Stimulated activated naive CD8-positive, alpha-beta T cell treated with anti-CD3 and anti-CD28 coated beads, Interleukin-15, amount 100 ng/mL, for 72 hours (primary cell): ENCODE results near the gene FASN.
A peak's percentile ranks its signal among the peaks of the same experiment; 100 is the strongest.
"Not testable (repeated sequence)": the region's sequence is repeated elsewhere in the genome, so short reads cannot be mapped to it uniquely, and the experiment has no call there.

ENCODE experiments used
- ATAC-seq: fragments of 150-1000 bp; cut with Tn5 transposase; 2 replicates; pipeline ENCODE4 v1.10.0; 2021; ENCODE audit warnings: mild to moderate bottlenecking, moderate library complexity
- DNase-seq, 2 donors: peaks; one replicate each; pipeline ENCODE4 v3.0.0; 2021 to 2022
- H3K27ac Mint-ChIP-seq, 2 donors: one replicate each; pipeline ENCODE4 v1.8.0; 2022; ENCODE audit warnings: mild to moderate bottlenecking in 2 of 2, mixed read lengths in 2 of 2, moderate library complexity in 2 of 2
- H3K27me3 Mint-ChIP-seq: one replicate; pipeline ENCODE4 v1.8.0; 2022; ENCODE audit warnings: mixed read lengths
- H3K4me1 Mint-ChIP-seq: one replicate; pipeline ENCODE4 v1.8.0; 2022; ENCODE audit warnings: mild to moderate bottlenecking, mixed read lengths
- H3K4me3 Mint-ChIP-seq, 2 donors: one replicate each; pipeline ENCODE4 v1.8.0; 2022; ENCODE audit warnings: mild to moderate bottlenecking in 2 of 2, mixed read lengths in 2 of 2, moderate library complexity in 1 of 2
- H3K9me3 Mint-ChIP-seq, 2 donors: one replicate each; pipeline ENCODE4 v1.8.0; 2022; ENCODE audit warnings: mixed read lengths in 2 of 2

Gene FASN

GRCh38 chr17:82043507-82043906 is 54.5 kb downstream of the FASN start:
- Mint-ChIP-seq H3K4me3 (no peak overlapping the region), H3K27me3 (no peaks in the 10 kb centered on the region), H3K9me3 (no peaks in the 10 kb centered on the region), H3K27ac (no peak overlapping the region), H3K4me1 (peaks cover 10% of the 10 kb centered on the region)
- ATAC-seq (peak; percentile 15), DNase-seq (no peak)

- Mint-ChIP-seq H3K4me1 (peaks cover 16% of the 10 kb centered on the region), H3K9me3 (no peaks in the 10 kb centered on the region), H3K4me3 (no peak overlapping the region), H3K27me3 (no peaks in the 10 kb centered on the region), H3K27ac (no peak overlapping the region)
- DNase-seq (no peak), ATAC-seq (peak; percentile 40)
Measured at GRCh38 chr17:82042649-82043048, 55.4 kb downstream of the FASN start.

- DNase-seq (no peak), ATAC-seq (no peak)
- Mint-ChIP-seq H3K27me3 (no peaks in the 10 kb centered on the region), H3K9me3 (no peaks in the 10 kb centered on the region), H3K27ac (no peak overlapping the region), H3K4me3 (no peak overlapping the region), H3K4me1 (peaks cover 23% of the 10 kb centered on the region)
Measured at GRCh38 chr17:82041144-82041814, 56.8 kb downstream of the FASN start.

GRCh38 chr17:82039695-82040299 is 58.2 kb downstream of the FASN start:
- ATAC-seq = no peak
- no peak for DNase-seq
- peaks cover 33% of the 10 kb centered on the region for H3K4me1 Mint-ChIP-seq
- no peak overlapping the region for H3K27ac Mint-ChIP-seq
- no peak overlapping the region for H3K4me3 Mint-ChIP-seq
- no peaks in the 10 kb centered on the region for H3K9me3 Mint-ChIP-seq
- H3K27me3 Mint-ChIP-seq = no peaks in the 10 kb centered on the region

- H3K4me3 Mint-ChIP-seq = peak overlapping the region; percentile 24 to 36
Measured at GRCh38 chr17:82038796-82039409, 59.1 kb downstream of the FASN start.

GRCh38 chr17:82037889-82038195 is 60.2 kb downstream of the FASN start:
- Mint-ChIP-seq H3K4me3 (peak overlapping the region; percentile 87 to 92), H3K27me3 (no peaks in the 10 kb centered on the region), H3K9me3 (no peaks in the 10 kb centered on the region), H3K27ac (peak overlapping the region; percentile 24 to 78), H3K4me1 (peaks cover 33% of the 10 kb centered on the region)
- DNase-seq = no peak
- no peak for ATAC-seq

More at GRCh38 chr17:82038796-82039409, 59.1 kb downstream of the FASN start:
- peaks cover 33% of the 10 kb centered on the region for H3K4me1 Mint-ChIP-seq
- not testable (repeated sequence) for ATAC-seq, H3K27ac Mint-ChIP-seq, DNase-seq, H3K27me3 Mint-ChIP-seq, H3K9me3 Mint-ChIP-seq

GRCh38 chr17:82037092-82037888 is 60.7 kb downstream of the FASN start, which contains the start of gene DCXR:
TSS of gene DCXR (minus strand) at chr17:82037697. CDS start at chr17:82037682, 15 bp downstream.
- Mint-ChIP-seq H3K4me1 (peaks cover 33% of the 10 kb centered on the region), H3K27ac (peak within 1 kb of the TSS; percentile 78 to 79), H3K4me3 (peak within 1 kb of the TSS; percentile 87 to 92), H3K9me3 (no peaks in the 10 kb centered on the region), H3K27me3 (no peaks in the 10 kb centered on the region)
- DNase-seq (peak; percentile 97 to 98), ATAC-seq (peak; percentile 95)

GRCh38 chr17:82036634-82037091 is 61.4 kb downstream of the FASN start:
- Mint-ChIP-seq H3K4me3 (peak overlapping the region; percentile 87 to 92), H3K9me3 (no peaks in the 10 kb centered on the region), H3K27ac (no peak overlapping the region), H3K4me1 (peaks cover 33% of the 10 kb centered on the region), H3K27me3 (no peaks in the 10 kb centered on the region)
- ATAC-seq (no peak), DNase-seq (no peak)

GRCh38 chr17:82035956-82036633 is 61.9 kb downstream of the FASN start:
- Mint-ChIP-seq H3K27ac (no peak overlapping the region), H3K4me1 (peaks cover 33% of the 10 kb centered on the region)

GRCh38 chr17:82035488-82035887 is 62.5 kb downstream of the FASN start:
- no peak overlapping the region for H3K27ac Mint-ChIP-seq
- H3K27me3 Mint-ChIP-seq = no peaks in the 10 kb centered on the region
- no peak for ATAC-seq
- H3K9me3 Mint-ChIP-seq = no peaks in the 10 kb centered on the region
- DNase-seq = no peak
- no peak overlapping the region for H3K4me3 Mint-ChIP-seq
- peaks cover 36% of the 10 kb centered on the region for H3K4me1 Mint-ChIP-seq

More at GRCh38 chr17:82035956-82036633, 61.9 kb downstream of the FASN start:
- H3K9me3 Mint-ChIP-seq = no peaks in the 10 kb centered on the region
- H3K4me3 Mint-ChIP-seq = peak overlapping the region; percentile 87 to 92
- H3K27me3 Mint-ChIP-seq = no peaks in the 10 kb centered on the region
- DNase-seq (no peak), ATAC-seq (no peak)

- H3K27ac Mint-ChIP-seq = no peak overlapping the region
- peaks cover 43% of the 10 kb centered on the region for H3K4me1 Mint-ChIP-seq
- ATAC-seq (no peak), DNase-seq (no peak)
- H3K4me3 Mint-ChIP-seq = no peak overlapping the region
- H3K27me3 Mint-ChIP-seq = no peaks in the 10 kb centered on the region
- no peaks in the 10 kb centered on the region for H3K9me3 Mint-ChIP-seq
Measured at GRCh38 chr17:82034371-82035011, 63.5 kb downstream of the FASN start.

GRCh38 chr17:82033359-82034085 is 64.5 kb downstream of the FASN start:
- DNase-seq (no peak), ATAC-seq (no peak)
- no peaks in the 10 kb centered on the region for H3K9me3 Mint-ChIP-seq
- peaks cover 38% of the 10 kb centered on the region for H3K4me1 Mint-ChIP-seq
- no peak overlapping the region for H3K27ac Mint-ChIP-seq
- peak overlapping the region in 1 of 2 donors; percentile 57 for H3K4me3 Mint-ChIP-seq
- no peaks in the 10 kb centered on the region for H3K27me3 Mint-ChIP-seq

GRCh38 chr17:82031885-82032627 is 66.0 kb downstream of the FASN start:
- Mint-ChIP-seq H3K27ac (no peak overlapping the region), H3K27me3 (no peaks in the 10 kb centered on the region), H3K4me1 (peaks cover 37% of the 10 kb centered on the region), H3K9me3 (no peaks in the 10 kb centered on the region), H3K4me3 (peak overlapping the region; percentile 37 to 57)
- DNase-seq (peak; percentile 45 to 51), ATAC-seq (peak; percentile 42)
